Activated naive CD4-positive, alpha-beta T cell treated with anti-CD3 and anti-CD28 coated beads for 36 hours (primary cell): ENCODE data around the gene PPM1M. TPM values are rescaled to one million over a fixed set of nuclear protein-coding genes. Genes with fewer than 3 reads are reported as not detected.
"Not testable (repeated sequence)": the region's sequence is repeated elsewhere in the genome, so short reads cannot be mapped to it uniquely, and the experiment has no call there.

Source experiments
- CTCF ChIA-PET: fragments of 350-600 bp; sonication (Branson Sonifier 250); formaldehyde crosslinking; loops from one replicate; lab custom pipeline; 2021; ENCODE audit warnings: antibody characterized with exemption; lab: Charles Lee
- DNase-seq: peaks from one replicate; pipeline ENCODE4 v3.0.0-alpha.2; 2020
- H3K27ac Mint-ChIP-seq: one replicate; pipeline ENCODE4 v1.8.0; 2021; ENCODE audit warnings: mild to moderate bottlenecking, mixed read lengths
- H3K27me3 Mint-ChIP-seq: one replicate; pipeline ENCODE4 v1.8.0; 2021; ENCODE audit warnings: low read depth, mixed read lengths
- H3K36me3 Mint-ChIP-seq: one replicate; pipeline ENCODE4 v1.8.0; 2021; ENCODE audit warnings: low read depth, mixed read lengths
- H3K4me1 Mint-ChIP-seq: one replicate; pipeline ENCODE4 v1.8.0; 2021; ENCODE audit warnings: low read depth, mixed read lengths
- H3K4me3 Mint-ChIP-seq: one replicate; pipeline ENCODE4 v1.8.0; 2021; ENCODE audit warnings: mild to moderate bottlenecking, moderate library complexity, mixed read lengths
- H3K9me3 Mint-ChIP-seq: one replicate; pipeline ENCODE4 v1.8.0; 2021; ENCODE audit warnings: mixed read lengths
- intact Hi-C: fragments of 100-400 bp; cut with micrococcal nuclease; formaldehyde crosslinking; loops from one replicate; pipeline ENCODE4 v1.15.1; 2023
- total RNA-seq, 2 experiments: library from RNA; stranded (reverse); gene quantifications; one replicate each; pipeline ENCODE4 v1.2.3, GENCODE V29; 2021

PPM1M gene
- total RNA-seq, 2 experiments from 2014 or later, result 107 to 108 TPM

GRCh38 chr3:52270252-52270754 lies 24.7 kb downstream of the PPM1M start:
- peak; percentile 41 for DNase-seq
- H3K36me3 Mint-ChIP-seq, result peaks cover 93% of the 10 kb centered on the region
- H3K4me3 Mint-ChIP-seq, result peak overlapping the region; percentile 80
- intact Hi-C loops, result loop anchor here (5.0 to 10.0 kb wide), 3 partner anchors 417 to 1656 kb away; partner anchors contain the start of genes CISH, GNL3, MAPKAPK3 and PBRM1
- H3K9me3 Mint-ChIP-seq, result no peaks in the 10 kb centered on the region
- peaks cover 89% of the 10 kb centered on the region for H3K4me1 Mint-ChIP-seq
- H3K27me3 Mint-ChIP-seq, result no peaks in the 10 kb centered on the region
- H3K27ac Mint-ChIP-seq, result peak overlapping the region; percentile 98
- CTCF ChIA-PET, result interaction anchor here (1.0 to 3.0 kb wide), 8 partner anchors 9 to 47 kb away, joined by 3 to 15 read pairs (median 8); no protein-coding TSS in a partner anchor

GRCh38 chr3:52272172-52272571 lies 26.6 kb downstream of the PPM1M start:
- intact Hi-C loops, result loop anchor here (5.0 to 10.0 kb wide), 3 partner anchors 415 to 1657 kb away; partner anchors contain the start of genes CISH, GNL3, MAPKAPK3 and PBRM1

GRCh38 chr3:52272831-52273230 lies 27.3 kb downstream of the PPM1M start:
- no peaks in the 10 kb centered on the region for H3K9me3 Mint-ChIP-seq
- CTCF ChIA-PET, result interaction anchor here (1.5 to 3.0 kb wide), 4 partner anchors 13 to 41 kb away, joined by 8 to 15 read pairs (median 12); no protein-coding TSS in a partner anchor
- intact Hi-C loops, result loop anchor here (5.0 to 10.0 kb wide), 3 partner anchors 414 to 1658 kb away; partner anchors contain the start of genes CISH, GNL3, MAPKAPK3 and PBRM1
- peak overlapping the region; percentile 98 for H3K27ac Mint-ChIP-seq
- peak overlapping the region; percentile 95 for H3K4me3 Mint-ChIP-seq
- no peaks in the 10 kb centered on the region for H3K27me3 Mint-ChIP-seq
- DNase-seq, result no peak
- peaks cover 95% of the 10 kb centered on the region for H3K36me3 Mint-ChIP-seq
- peaks cover 69% of the 10 kb centered on the region for H3K4me1 Mint-ChIP-seq

More at GRCh38 chr3:52272172-52272571, 26.6 kb downstream of the PPM1M start:
- H3K9me3 Mint-ChIP-seq, DNase-seq, H3K27me3 Mint-ChIP-seq: not testable (repeated sequence)
- H3K36me3 Mint-ChIP-seq, result peaks cover 95% of the 10 kb centered on the region
- peak overlapping the region; percentile 98 for H3K27ac Mint-ChIP-seq
- peaks cover 76% of the 10 kb centered on the region for H3K4me1 Mint-ChIP-seq
- CTCF ChIA-PET, result interaction anchor here (1.1 to 3.0 kb wide), 7 partner anchors 13 to 58 kb away, joined by 4 to 15 read pairs (median 8); no protein-coding TSS in a partner anchor
- peak overlapping the region; percentile 80 for H3K4me3 Mint-ChIP-seq

GRCh38 chr3:52274781-52275180 lies 29.2 kb downstream of the PPM1M start:
- Mint-ChIP-seq H3K36me3 (peaks cover 86% of the 10 kb centered on the region), H3K4me3 (peak overlapping the region; percentile 95), H3K27ac (peak overlapping the region; percentile 98), H3K4me1 (peaks cover 59% of the 10 kb centered on the region)
- CTCF ChIA-PET, result interaction anchor here (1.0 to 7.1 kb wide), 4 partner anchors 23 to 64 kb away, joined by 3 to 61 read pairs (median 5); no protein-coding TSS in a partner anchor
- H3K27me3 Mint-ChIP-seq, H3K9me3 Mint-ChIP-seq, DNase-seq: not testable (repeated sequence)
- intact Hi-C loops, result loop anchor here (5.0 to 10.0 kb wide), 6 partner anchors 217 to 1660 kb away; partner anchors contain the start of genes CISH, DUSP7, GNL3 and MAPKAPK3

GRCh38 chr3:52277071-52277964 lies 31.8 kb downstream of the PPM1M start:
- Mint-ChIP-seq H3K9me3 (no peaks in the 10 kb centered on the region), H3K27me3 (no peaks in the 10 kb centered on the region), H3K27ac (peak overlapping the region; percentile 98), H3K4me3 (peak overlapping the region; percentile 95), H3K36me3 (peaks cover 62% of the 10 kb centered on the region), H3K4me1 (peaks cover 57% of the 10 kb centered on the region)
- DNase-seq, result peak; percentile 87
- intact Hi-C loops, result loop anchor here (5.0 to 10.0 kb wide), 5 partner anchors 220 to 1663 kb away; partner anchors contain the start of genes CISH, DUSP7, MAPKAPK3 and PARP3
- CTCF ChIA-PET, result interaction anchor here (0.6 to 7.1 kb wide), 19 partner anchors 9 to 76 kb away, joined by 3 to 69 read pairs (median 4); partner anchors contain the start of genes PPM1M, TLR9 and TWF2

- Mint-ChIP-seq H3K4me3 (peak overlapping the region; percentile 95), H3K36me3 (peaks cover 56% of the 10 kb centered on the region)
- intact Hi-C loops, result loop anchor here (1.0 to 10.0 kb wide), 10 partner anchors 9 to 1663 kb away; partner anchors contain the start of genes CISH, DUSP7, GLYCTK and MAPKAPK3
These were observed 32.5 kb downstream of the PPM1M start for GRCh38 chr3:52277972-52278509.

GRCh38 chr3:52278510-52279069 lies 33.0 kb downstream of the PPM1M start, which contains the start of gene WDR82:
Gene WDR82 (minus strand): TSS chr3:52278649. CDS start chr3:52278361, 288 bp downstream.
- peak; percentile 98 for DNase-seq
- no peaks in the 10 kb centered on the region for H3K27me3 Mint-ChIP-seq
- no peaks in the 10 kb centered on the region for H3K9me3 Mint-ChIP-seq
- peak within 1 kb of the TSS; percentile 98 for H3K27ac Mint-ChIP-seq
- H3K4me1 Mint-ChIP-seq, result peaks cover 57% of the 10 kb centered on the region
- intact Hi-C loops, result loop anchor here (1.0 to 10.0 kb wide), 10 partner anchors 9 to 1664 kb away; partner anchors contain the start of genes CISH, DUSP7, GLYCTK and MAPKAPK3
- CTCF ChIA-PET, result interaction anchor here (0.7 to 7.1 kb wide), 17 partner anchors 8 to 144 kb away, joined by 3 to 69 read pairs (median 4); partner anchors contain the start of genes GLYCTK, PPM1M, TLR9 and TWF2
- peaks cover 51% of the 10 kb centered on the region for H3K36me3 Mint-ChIP-seq
- peak within 1 kb of the TSS; percentile 95 for H3K4me3 Mint-ChIP-seq

More at GRCh38 chr3:52277972-52278509, 32.5 kb downstream of the PPM1M start:
- DNase-seq, result peak; percentile 68
- H3K9me3 Mint-ChIP-seq, result no peaks in the 10 kb centered on the region
- peaks cover 58% of the 10 kb centered on the region for H3K4me1 Mint-ChIP-seq
- no peaks in the 10 kb centered on the region for H3K27me3 Mint-ChIP-seq
- CTCF ChIA-PET, result interaction anchor here (0.6 to 7.1 kb wide), 17 partner anchors 9 to 76 kb away, joined by 3 to 69 read pairs (median 5); partner anchors contain the start of genes GLYCTK, PPM1M, TLR9 and TWF2
- peak overlapping the region; percentile 98 for H3K27ac Mint-ChIP-seq

- Mint-ChIP-seq H3K27ac (peak overlapping the region; percentile 98), H3K36me3 (peaks cover 41% of the 10 kb centered on the region), H3K4me1 (peaks cover 49% of the 10 kb centered on the region), H3K4me3 (peak overlapping the region; percentile 95), H3K9me3 (no peaks in the 10 kb centered on the region), H3K27me3 (no peaks in the 10 kb centered on the region)
- intact Hi-C loops, result loop anchor here (2.0 to 10.0 kb wide), 6 partner anchors 125 to 1665 kb away; partner anchors contain the start of genes CISH, DUSP7, MAPKAPK3 and PARP3
- CTCF ChIA-PET, result interaction anchor here (0.7 to 7.1 kb wide), 21 partner anchors 9 to 145 kb away, joined by 3 to 69 read pairs (median 5); partner anchors contain the start of genes PPM1M and TLR9
- no peak for DNase-seq
These were observed 34.0 kb downstream of the PPM1M start for GRCh38 chr3:52279596-52279995.

- CTCF ChIA-PET, result interaction anchor here (0.7 to 7.1 kb wide), 18 partner anchors 9 to 244 kb away, joined by 3 to 69 read pairs (median 6); partner anchors contain the start of genes TLR9 and TWF2
- DNase-seq, result no peak
These were observed 34.5 kb downstream of the PPM1M start for GRCh38 chr3:52280050-52280461.

GRCh38 chr3:52281981-52282801 lies 36.6 kb downstream of the PPM1M start:
- CTCF ChIA-PET, result interaction anchor here (0.8 to 4.1 kb wide), 9 partner anchors 10 to 62 kb away, joined by 3 to 40 read pairs (median 4); no protein-coding TSS in a partner anchor
- peaks cover 19% of the 10 kb centered on the region for H3K36me3 Mint-ChIP-seq
- peak overlapping the region; percentile 90 for H3K27ac Mint-ChIP-seq
- peak; percentile 58 for DNase-seq
- no peaks in the 10 kb centered on the region for H3K9me3 Mint-ChIP-seq
- no peaks in the 10 kb centered on the region for H3K27me3 Mint-ChIP-seq
- peaks cover 58% of the 10 kb centered on the region for H3K4me1 Mint-ChIP-seq
- intact Hi-C loops, result no loop called here
- H3K4me3 Mint-ChIP-seq, result peak overlapping the region; percentile 10

More at GRCh38 chr3:52280050-52280461, 34.5 kb downstream of the PPM1M start:
- Mint-ChIP-seq H3K36me3 (peaks cover 36% of the 10 kb centered on the region), H3K9me3 (no peaks in the 10 kb centered on the region), H3K27ac (peak overlapping the region; percentile 98), H3K27me3 (no peaks in the 10 kb centered on the region), H3K4me1 (peaks cover 47% of the 10 kb centered on the region), H3K4me3 (peak overlapping the region; percentile 95)
- intact Hi-C loops, result no loop called here
